Activated effector memory CD4-positive, alpha-beta T cell treated with Interleukin-2 at 50 U/mL for 16 hours (primary cell): ENCODE data around the gene CCDC141.
"Not testable (repeated sequence)": the region's sequence is repeated elsewhere in the genome, so short reads cannot be mapped to it uniquely, and the experiment has no call there.

ENCODE experiments used
- DNase-seq: peaks from one replicate; pipeline ENCODE4 v3.0.0-alpha.2; 2020

The CCDC141 gene

GRCh38 chr2:179031731-179032408 lies 18.1 kb downstream of the CCDC141 start:
- DNase-seq = no peak

GRCh38 chr2:179024445-179024844 lies 25.5 kb downstream of the CCDC141 start:
- no peak for DNase-seq

- DNase-seq = no peak
Observed at GRCh38 chr2:179022685-179023084, 27.3 kb downstream of the CCDC141 start.

GRCh38 chr2:179021258-179021657 lies 28.7 kb downstream of the CCDC141 start:
- DNase-seq = no peak

- DNase-seq = no peak
Observed at GRCh38 chr2:179020156-179020750, 29.7 kb downstream of the CCDC141 start.

GRCh38 chr2:179019260-179019659 lies 30.7 kb downstream of the CCDC141 start:
- no peak for DNase-seq

GRCh38 chr2:179017773-179018357 lies 32.1 kb downstream of the CCDC141 start:
- DNase-seq = no peak

- DNase-seq = not testable (repeated sequence)
Observed at GRCh38 chr2:179014189-179014588, 35.7 kb downstream of the CCDC141 start.

GRCh38 chr2:179005976-179006375 lies 44.0 kb downstream of the CCDC141 start:
- no peak for DNase-seq

- DNase-seq = no peak
Observed at GRCh38 chr2:178999476-178999875, 50.5 kb downstream of the CCDC141 start.

- no peak for DNase-seq
Observed at GRCh38 chr2:178998539-178998938, 51.4 kb downstream of the CCDC141 start.

- DNase-seq = no peak
Observed at GRCh38 chr2:178997477-178997876, 52.5 kb downstream of the CCDC141 start.

GRCh38 chr2:178997067-178997466 lies 52.9 kb downstream of the CCDC141 start:
- DNase-seq = no peak

GRCh38 chr2:178994264-178994663 lies 55.7 kb downstream of the CCDC141 start:
- DNase-seq = no peak

- DNase-seq = no peak
Observed at GRCh38 chr2:178993788-178994187, 56.1 kb downstream of the CCDC141 start.

GRCh38 chr2:178992719-178993118 lies 57.2 kb downstream of the CCDC141 start:
- DNase-seq = not testable (repeated sequence)

- no peak for DNase-seq
Observed at GRCh38 chr2:178990533-178991241, 59.2 kb downstream of the CCDC141 start.

GRCh38 chr2:178989424-178989823 lies 60.5 kb downstream of the CCDC141 start:
- DNase-seq = not testable (repeated sequence)

GRCh38 chr2:178982652-178983051 lies 67.3 kb downstream of the CCDC141 start:
- DNase-seq = not testable (repeated sequence)

- no peak for DNase-seq
Observed at GRCh38 chr2:178980815-178981214, 69.1 kb downstream of the CCDC141 start.

GRCh38 chr2:178978667-178979066 lies 71.3 kb downstream of the CCDC141 start:
- DNase-seq = no peak

- no peak for DNase-seq
Observed at GRCh38 chr2:178976351-178976750, 73.6 kb downstream of the CCDC141 start.

- no peak for DNase-seq
Observed at GRCh38 chr2:178962805-178963433, 87.0 kb downstream of the CCDC141 start.
